ENCODE data around the gene MYH14.

Gene MYH14

GRCh38 chr19:50192463-50193211 lies 10.8 kb upstream of the MYH14 start:
- no peak overlapping the region for H3K4me3 ChIP-seq (ENCODE audit: low read depth, low read length)

- no peak overlapping the region for H3K4me3 ChIP-seq (ENCODE audit: low read depth, low read length)
Measured at GRCh38 chr19:50195224-50195623, 8.2 kb upstream of the MYH14 start.

- no peak overlapping the region for H3K4me3 ChIP-seq (ENCODE audit: low read depth, low read length)
Measured at GRCh38 chr19:50196322-50196932, 7.0 kb upstream of the MYH14 start.

GRCh38 chr19:50197348-50197747 lies 6.1 kb upstream of the MYH14 start:
- H3K4me3 ChIP-seq (ENCODE audit: low read depth, low read length): no peak overlapping the region

- no peak overlapping the region for H3K4me3 ChIP-seq (ENCODE audit: low read depth, low read length)
Measured at GRCh38 chr19:50198431-50199258, 4.8 kb upstream of the MYH14 start.

- no peak overlapping the region for H3K4me3 ChIP-seq (ENCODE audit: low read depth, low read length)
Measured at GRCh38 chr19:50199259-50199555, 4.2 kb upstream of the MYH14 start.

GRCh38 chr19:50202386-50202785 lies 1.0 kb upstream of the MYH14 start:
- H3K4me3 ChIP-seq (ENCODE audit: low read depth, low read length): no peak overlapping the region

GRCh38 chr19:50202962-50203280 lies 501 bp upstream of the MYH14 start:
- H3K4me3 ChIP-seq (ENCODE audit: low read depth, low read length): no peak overlapping the region

- no peak overlapping the region for H3K4me3 ChIP-seq (ENCODE audit: low read depth, low read length)
Measured at GRCh38 chr19:50204081-50204428, 633 bp downstream of the MYH14 start.

GRCh38 chr19:50204811-50205675 lies 1.6 kb downstream of the MYH14 start:
- H3K4me3 ChIP-seq (ENCODE audit: low read depth, low read length): peak overlapping the region; percentile 43

GRCh38 chr19:50205681-50206138 lies 2.3 kb downstream of the MYH14 start:
- peak overlapping the region; percentile 43 for H3K4me3 ChIP-seq (ENCODE audit: low read depth, low read length)

GRCh38 chr19:50206191-50206590 lies 2.8 kb downstream of the MYH14 start:
- H3K4me3 ChIP-seq (ENCODE audit: low read depth, low read length): no peak overlapping the region

- no peak overlapping the region for H3K4me3 ChIP-seq (ENCODE audit: low read depth, low read length)
Measured at GRCh38 chr19:50207730-50208129, 4.3 kb downstream of the MYH14 start.

GRCh38 chr19:50209131-50209530 lies 5.7 kb downstream of the MYH14 start:
- no peak overlapping the region for H3K4me3 ChIP-seq (ENCODE audit: low read depth, low read length)

GRCh38 chr19:50210425-50210824 lies 7.0 kb downstream of the MYH14 start:
- no peak overlapping the region for H3K4me3 ChIP-seq (ENCODE audit: low read depth, low read length)

- no peak overlapping the region for H3K4me3 ChIP-seq (ENCODE audit: low read depth, low read length)
Measured at GRCh38 chr19:50213925-50214324, 10.5 kb downstream of the MYH14 start.

GRCh38 chr19:50214699-50215543 lies 11.5 kb downstream of the MYH14 start:
- H3K4me3 ChIP-seq (ENCODE audit: low read depth, low read length): no peak overlapping the region

- H3K4me3 ChIP-seq (ENCODE audit: low read depth, low read length): no peak overlapping the region
Measured at GRCh38 chr19:50215820-50216219, 12.4 kb downstream of the MYH14 start.

GRCh38 chr19:50221087-50221486 lies 17.7 kb downstream of the MYH14 start:
- no peak overlapping the region for H3K4me3 ChIP-seq (ENCODE audit: low read depth, low read length)

- no peak overlapping the region for H3K4me3 ChIP-seq (ENCODE audit: low read depth, low read length)
Measured at GRCh38 chr19:50222691-50223438, 19.4 kb downstream of the MYH14 start.

All from iPS-11a (cell line).